Astrocyte of the cerebellum (primary cell): ENCODE results near the gene C7orf57.

Experiments used
- DNase-seq: peaks from one replicate; pipeline ENCODE4 v3.0.0-alpha.2; 2011; ENCODE audit warnings: low read depth
- H3K4me3 ChIP-seq: 2 replicates; pipeline ENCODE4 v1.5.1; 2011; ENCODE audit warnings: mild to moderate bottlenecking, low read depth, low read length, moderate library complexity
- CTCF ChIP-seq: IDR thresholded peaks from 2 replicates; pipeline ENCODE4 v1.5.1; 2012; ENCODE audit warnings: low read length, low read depth, moderate library complexity, mild to moderate bottlenecking; ENCODE audit errors: missing control alignments
- in situ Hi-C: cut with HindIII; loops from 2 replicates; pipeline ENCODE4 v1.10.0; 2017; ENCODE audit warnings: low sequenced_read_pairs

C7orf57 gene

GRCh38 chr7:48088559-48089045 lies 53.3 kb downstream of the C7orf57 start:
- peak overlapping the region; percentile 73 for H3K4me3 ChIP-seq
- in situ Hi-C loops = no loop called here
- DNase-seq = peak; percentile 76
- TF ChIP-seq CTCF = no peak

DNA sequence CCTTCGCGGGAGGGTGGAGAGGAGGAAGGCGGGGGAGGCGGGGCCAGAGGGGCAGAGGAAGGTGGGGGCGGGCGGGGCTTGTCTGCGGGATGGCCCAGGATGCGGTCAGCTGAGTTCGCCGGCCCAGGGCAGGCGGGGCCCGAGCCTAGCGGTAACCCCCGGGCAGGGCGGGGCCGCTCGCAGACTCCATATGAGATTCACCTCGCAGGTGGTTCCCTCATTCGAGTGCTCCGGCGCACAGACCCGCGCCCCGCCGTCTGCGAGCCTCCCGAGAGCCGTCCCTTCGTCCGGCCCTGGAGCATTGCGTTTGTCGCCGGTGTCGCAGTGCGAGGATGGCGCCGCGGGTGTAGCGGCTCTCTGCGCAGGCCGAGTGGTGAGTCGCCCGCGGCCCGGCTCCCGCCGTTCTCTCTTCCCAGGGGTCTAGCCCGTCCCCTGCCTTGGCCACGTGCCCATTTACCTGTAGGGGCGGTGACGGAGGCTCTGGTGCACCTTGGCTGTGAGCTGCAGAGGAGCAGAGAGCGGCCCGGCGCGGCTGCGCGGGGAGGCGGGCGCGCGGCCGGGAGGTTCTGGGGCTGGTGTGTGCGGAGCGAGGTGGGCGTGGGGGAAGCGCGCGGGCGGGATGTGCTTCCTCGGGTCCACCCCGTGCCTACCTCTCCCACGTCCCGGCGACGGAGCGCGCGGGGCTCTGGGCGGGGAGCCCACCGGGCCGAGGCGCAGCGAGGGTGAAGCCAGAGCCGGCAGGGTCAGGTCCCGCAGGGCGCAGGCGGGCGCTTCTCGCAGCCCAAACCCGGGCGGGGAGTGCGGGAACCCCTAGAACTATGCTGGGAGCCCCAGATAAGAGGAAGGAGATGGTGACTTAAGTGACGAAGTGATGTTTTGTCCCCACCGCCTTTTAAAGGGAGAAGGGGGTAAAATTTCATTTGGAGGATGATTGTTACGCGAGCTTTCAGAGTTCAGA lies 54.0 kb downstream of the C7orf57 start, which contains the start of gene UPP1:
Gene UPP1 (plus strand): TSS at position 220 of the 958 bp plus-strand sequence. CDS start 5,519 bp downstream, outside the sequence.
- in situ Hi-C loops = no loop called here
- TF ChIP-seq CTCF = no peak
- DNase-seq = no peak
- H3K4me3 ChIP-seq = peak within 1 kb of the TSS; percentile 73

GRCh38 chr7:48090095-48090805 lies 54.9 kb downstream of the C7orf57 start:
- in situ Hi-C loops = no loop called here
- peak overlapping the region; percentile 73 for H3K4me3 ChIP-seq
- DNase-seq = no peak
- TF ChIP-seq CTCF = no peak

- no peak overlapping the region for H3K4me3 ChIP-seq
- TF ChIP-seq CTCF = no peak
Measured at GRCh38 chr7:48091506-48092433, 56.4 kb downstream of the C7orf57 start.

DNA sequence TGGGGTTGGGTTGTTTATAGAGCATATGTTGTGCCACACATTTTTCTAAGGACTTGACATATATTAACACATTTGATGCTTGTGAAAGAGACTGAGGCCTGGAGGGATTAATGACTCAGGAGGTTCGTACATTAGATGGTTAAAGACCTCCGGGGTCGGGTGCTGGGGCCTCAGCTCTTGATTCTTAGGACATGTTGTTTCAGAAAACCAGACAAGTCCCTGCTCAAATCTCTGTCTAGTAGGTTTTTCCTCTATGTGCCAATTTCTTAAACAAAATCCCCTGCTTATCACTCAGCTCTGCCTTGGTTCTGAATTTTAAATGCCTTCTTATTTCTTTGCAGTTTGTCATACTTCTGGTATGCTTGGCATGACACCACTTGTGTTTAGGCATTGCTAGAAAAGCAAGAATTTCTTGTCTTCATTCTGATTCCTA lies 59.5 kb downstream of the C7orf57 start:
- TF ChIP-seq CTCF = no peak
- no peak overlapping the region for H3K4me3 ChIP-seq
- in situ Hi-C loops = no loop called here
- peak; percentile 59 for DNase-seq

More at GRCh38 chr7:48091506-48092433, 56.4 kb downstream of the C7orf57 start:
- DNase-seq = no peak
- in situ Hi-C loops = no loop called here
